GM18951 (cell line): Measurements from ENCODE around the gene KRTAP2-2.
"Not testable (repeated sequence)": the region's sequence is repeated elsewhere in the genome, so short reads cannot be mapped to it uniquely, and the experiment has no call there.

Source experiments
- POLR2A ChIP-seq: IDR thresholded peaks from 4 replicates; pipeline ENCODE4 v1.6.1; 2011; ENCODE audit warnings: mild to moderate bottlenecking; ENCODE audit not compliant: insufficient read length, insufficient read depth; ENCODE audit errors: extremely low read depth
- in situ Hi-C: fragments of 300-500 bp; cut with MboI; formaldehyde crosslinking; loops from one replicate; pipeline ENCODE4 v1.12.0; 2022; ENCODE audit warnings: low sequenced_read_pairs, mixed read lengths, inconsistent platforms; ENCODE audit not compliant: unreplicated experiment

Gene KRTAP2-2

GRCh38 chr17:41073676-41074075 is 18.6 kb upstream of the KRTAP2-2 start:
- in situ Hi-C loops = no loop called here
- no peak for TF ChIP-seq POLR2A

- in situ Hi-C loops = no loop called here
- TF ChIP-seq POLR2A = no peak
Observed at GRCh38 chr17:41071606-41072360, 16.8 kb upstream of the KRTAP2-2 start.

DNA sequence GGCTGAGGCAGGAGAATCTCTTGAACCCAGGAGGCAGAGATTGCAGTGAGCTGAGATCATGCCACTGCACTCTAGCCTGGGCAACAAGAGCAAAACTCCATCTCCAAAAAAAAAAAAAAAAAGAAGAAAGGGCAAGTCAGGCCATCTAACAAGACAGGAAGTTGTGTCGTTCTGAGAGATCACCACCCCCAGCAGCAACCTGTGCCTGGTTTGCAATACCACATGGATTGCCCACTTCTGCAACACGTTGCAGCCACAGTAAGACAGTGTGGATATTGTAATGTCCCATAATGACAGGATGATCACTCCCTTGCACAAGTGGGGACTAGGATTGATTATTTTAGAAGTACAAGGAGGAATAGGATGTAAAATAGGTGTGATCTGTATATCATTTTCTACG is 14.0 kb upstream of the KRTAP2-2 start:
- TF ChIP-seq POLR2A = no peak

GRCh38 chr17:41067281-41067680 is 12.3 kb upstream of the KRTAP2-2 start:
- in situ Hi-C loops = no loop called here
- TF ChIP-seq POLR2A = no peak

More for the DNA sequence above, 14.0 kb upstream of the KRTAP2-2 start:
- in situ Hi-C loops = no loop called here

- in situ Hi-C loops = no loop called here
- TF ChIP-seq POLR2A = no peak
Observed at GRCh38 chr17:41065829-41066624, 11.0 kb upstream of the KRTAP2-2 start, which contains the start of gene KRTAP2-4. KRTAP2-4 (minus strand) TSS chr17:41065879; CDS start chr17:41065845, 34 bp downstream.

DNA sequence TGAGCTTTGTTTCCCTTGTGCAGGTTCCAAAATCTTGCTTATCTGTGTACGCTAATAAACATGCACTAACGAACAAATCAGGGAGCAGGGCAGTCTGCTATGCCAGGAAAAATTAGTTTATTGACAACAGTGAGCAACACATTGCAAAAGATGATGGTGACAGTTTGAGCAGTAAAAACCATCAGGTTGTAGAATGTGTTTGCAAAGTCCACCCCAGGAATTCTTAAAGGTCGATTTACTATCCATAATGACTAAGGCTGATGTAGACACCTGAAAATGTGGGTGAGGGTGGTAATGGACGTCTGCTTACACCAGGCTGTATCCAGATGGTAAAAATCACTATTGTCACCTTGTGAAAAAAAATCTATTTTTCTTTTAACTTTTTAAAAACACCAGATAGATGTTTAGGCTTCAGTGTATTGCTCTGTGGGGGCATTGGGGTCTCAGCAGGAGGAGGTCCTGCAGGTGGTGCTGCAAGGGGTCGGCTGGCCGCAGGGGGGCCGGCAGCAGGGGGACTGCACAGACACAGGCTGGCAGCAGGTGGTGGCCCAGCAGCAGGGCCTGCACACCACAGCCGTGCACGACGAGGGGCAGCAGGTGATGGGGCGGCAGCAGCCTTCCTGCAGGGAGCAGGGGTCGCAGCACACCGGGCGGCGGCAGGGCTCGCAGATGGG is 10.1 kb upstream of the KRTAP2-2 start:
- in situ Hi-C loops = not testable (repeated sequence)

DNA sequence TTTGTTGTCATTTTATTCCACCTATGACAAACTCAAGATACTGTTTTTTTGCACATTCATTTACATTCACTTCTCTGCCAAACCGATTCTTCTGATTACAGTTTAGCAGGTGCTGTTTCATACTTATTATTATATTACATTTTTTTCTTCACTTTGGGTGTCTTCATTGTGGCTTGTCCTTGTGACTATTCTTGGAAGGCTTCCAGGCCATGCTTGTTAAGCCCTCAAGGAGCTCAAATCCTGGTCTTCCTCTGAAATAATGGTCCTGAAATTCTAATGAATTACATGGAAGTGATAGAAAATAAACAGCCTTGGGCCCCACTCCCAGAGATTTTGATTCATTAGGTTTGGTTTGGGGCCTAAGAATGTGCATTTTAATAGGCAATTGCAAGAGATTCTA is 9.3 kb upstream of the KRTAP2-2 start:
- in situ Hi-C loops = no loop called here
- no peak for TF ChIP-seq POLR2A

GRCh38 chr17:41063449-41063848 is 8.4 kb upstream of the KRTAP2-2 start:
- in situ Hi-C loops = no loop called here
- TF ChIP-seq POLR2A = no peak

- no peak for TF ChIP-seq POLR2A
Observed at GRCh38 chr17:41061964-41062363, 6.9 kb upstream of the KRTAP2-2 start.

DNA sequence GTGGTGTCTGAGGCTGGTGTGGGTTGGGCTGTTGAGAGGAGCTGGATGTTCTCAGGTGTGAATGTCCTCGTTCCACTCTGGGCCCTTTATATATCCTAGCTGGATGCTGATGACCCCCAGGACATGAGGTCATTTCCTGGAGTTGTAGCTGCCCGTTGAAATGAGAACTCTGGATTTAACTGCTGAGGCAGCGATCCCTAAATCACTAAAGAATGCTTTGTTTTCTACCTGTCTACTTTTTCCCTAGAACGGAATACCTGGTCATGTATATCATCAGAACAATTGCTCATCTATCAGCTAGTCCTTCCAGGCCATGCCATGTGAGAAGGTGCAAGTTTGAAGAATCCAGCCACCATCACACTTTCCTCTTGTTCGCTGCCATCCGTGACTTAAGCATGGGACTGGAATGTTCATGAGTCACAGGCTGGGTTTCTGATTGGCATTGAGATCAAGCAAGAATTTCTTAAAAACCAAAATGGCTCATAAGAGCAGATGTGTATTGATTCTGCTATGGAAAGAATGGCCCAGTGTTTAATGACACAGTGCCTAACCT is 5.1 kb upstream of the KRTAP2-2 start, which contains the start of gene KRTAP2-3:
Gene KRTAP2-3 (minus strand): TSS at position 63 of the 553 bp plus-strand sequence. CDS start 64 bp downstream, outside the sequence.
- in situ Hi-C loops = no loop called here
- TF ChIP-seq POLR2A = no peak

More at GRCh38 chr17:41061964-41062363, 6.9 kb upstream of the KRTAP2-2 start:
- in situ Hi-C loops = no loop called here

- in situ Hi-C loops = not testable (repeated sequence)
Observed at GRCh38 chr17:41059276-41060051, 4.4 kb upstream of the KRTAP2-2 start.

DNA sequence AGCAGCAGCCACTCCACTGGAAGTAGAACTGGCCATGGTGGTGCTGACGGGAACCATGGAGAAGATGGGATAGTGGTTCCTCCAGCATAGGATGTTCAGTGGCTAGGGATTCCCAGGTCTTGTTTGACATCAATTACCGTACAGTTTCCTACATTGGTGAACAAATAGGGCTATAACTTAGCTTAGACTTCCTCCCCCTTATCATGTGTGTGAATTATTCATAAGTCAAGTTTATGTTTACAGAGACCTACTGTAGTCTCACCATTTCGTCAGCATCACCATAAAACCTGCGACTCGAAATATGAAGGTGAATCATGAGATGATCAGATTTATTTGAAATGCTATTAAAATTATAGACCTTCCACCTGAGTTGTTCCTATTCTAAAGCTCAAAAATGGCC is 3.7 kb upstream of the KRTAP2-2 start:
- no peak for TF ChIP-seq POLR2A
- in situ Hi-C loops = no loop called here
